ENCODE data around the gene ACSS3. TPM values are rescaled to one million over a fixed set of nuclear protein-coding genes. Genes with fewer than 3 reads are reported as not detected.

Gene ACSS3
- total and polyA plus RNA-seq, 2 of the 8 experiments (the other 6 are each of a cell fraction or from before 2014, with no cell fraction given) = 14.4 to 24.0 TPM

GRCh38 chr12:81295251-81295650, 217.4 kb downstream of the ACSS3 start (continued):
- TF ChIP-seq, protein P1, sequence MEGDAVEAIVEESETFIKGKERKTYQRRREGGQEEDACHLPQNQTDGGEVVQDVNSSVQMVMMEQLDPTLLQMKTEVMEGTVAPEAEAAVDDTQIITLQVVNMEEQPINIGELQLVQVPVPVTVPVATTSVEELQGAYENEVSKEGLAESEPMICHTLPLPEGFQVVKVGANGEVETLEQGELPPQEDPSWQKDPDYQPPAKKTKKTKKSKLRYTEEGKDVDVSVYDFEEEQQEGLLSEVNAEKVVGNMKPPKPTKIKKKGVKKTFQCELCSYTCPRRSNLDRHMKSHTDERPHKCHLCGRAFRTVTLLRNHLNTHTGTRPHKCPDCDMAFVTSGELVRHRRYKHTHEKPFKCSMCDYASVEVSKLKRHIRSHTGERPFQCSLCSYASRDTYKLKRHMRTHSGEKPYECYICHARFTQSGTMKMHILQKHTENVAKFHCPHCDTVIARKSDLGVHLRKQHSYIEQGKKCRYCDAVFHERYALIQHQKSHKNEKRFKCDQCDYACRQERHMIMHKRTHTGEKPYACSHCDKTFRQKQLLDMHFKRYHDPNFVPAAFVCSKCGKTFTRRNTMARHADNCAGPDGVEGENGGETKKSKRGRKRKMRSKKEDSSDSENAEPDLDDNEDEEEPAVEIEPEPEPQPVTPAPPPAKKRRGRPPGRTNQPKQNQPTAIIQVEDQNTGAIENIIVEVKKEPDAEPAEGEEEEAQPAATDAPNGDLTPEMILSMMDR (IDR thresholded peaks at IDR 0.05; ENCODE audit: control extremely low read depth in 1 of 3, insufficient read depth in 1 of 3, low read depth in 1 of 3, low read length in 3 of 3) = no peak
- no peak for TF ChIP-seq EP300 (IDR thresholded peaks at IDR 0.05; ENCODE audit: borderline replicate concordance in 1 of 2, low read depth in 2 of 2, low read length in 2 of 2)

All from H1 (cell line).